GM18508 (cell line): ENCODE data around the gene IGFALS.
A peak's percentile ranks its signal among the peaks of the same experiment; 100 is the strongest.

Source experiments
- ATAC-seq: cut with Tn5 transposase; IDR thresholded peaks from one replicate; pipeline ENCODE4 v1.9.1; 2021; ENCODE audit warnings: moderate number of reproducible peaks; ENCODE audit not compliant: insufficient read depth, unreplicated experiment

The IGFALS gene

DNA sequence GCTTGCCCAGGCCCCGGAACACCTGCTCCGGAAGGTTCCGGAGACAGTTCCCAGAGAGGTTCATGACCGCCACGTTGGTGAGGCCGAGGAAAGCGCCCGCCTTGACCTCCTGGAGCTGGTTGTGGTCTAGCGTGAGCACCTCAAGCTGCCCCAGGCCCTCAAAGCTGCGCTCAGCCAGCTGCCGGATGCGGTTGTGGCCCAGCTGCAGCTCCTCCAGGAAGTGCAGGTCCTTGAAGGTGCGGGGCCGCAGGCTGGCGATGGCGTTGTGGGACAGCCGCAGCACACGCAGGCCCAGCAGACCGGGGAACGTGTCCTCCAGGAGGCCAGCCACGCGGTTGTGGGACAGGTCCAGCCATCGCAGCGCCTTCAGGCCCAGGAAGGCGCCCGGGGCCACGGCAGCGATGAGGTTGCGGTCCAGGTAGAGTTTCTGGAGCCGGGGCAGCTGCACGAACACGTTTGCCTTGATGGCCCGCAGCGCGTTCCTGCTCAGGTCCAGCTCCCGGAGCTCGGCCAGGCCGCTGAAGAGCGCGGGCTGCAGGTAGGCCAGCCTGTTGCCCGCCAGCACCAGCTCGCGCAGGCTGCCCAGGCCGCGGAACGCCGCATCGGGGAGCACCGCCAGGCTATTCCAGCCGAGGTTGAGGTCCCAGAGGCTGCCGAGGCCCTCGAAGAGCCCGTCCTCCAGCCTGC lies 2.1 kb downstream of the IGFALS start:
- no peak for ATAC-seq

GRCh38 chr16:1790611-1791255 lies 2.8 kb downstream of the IGFALS start:
- no peak for ATAC-seq

- no peak for ATAC-seq
Observed at GRCh38 chr16:1790261-1790610, 3.3 kb downstream of the IGFALS start.

GRCh38 chr16:1789643-1790045 lies 3.9 kb downstream of the IGFALS start:
- ATAC-seq = no peak

- no peak for ATAC-seq
Observed at GRCh38 chr16:1788708-1789100, 4.8 kb downstream of the IGFALS start.

DNA sequence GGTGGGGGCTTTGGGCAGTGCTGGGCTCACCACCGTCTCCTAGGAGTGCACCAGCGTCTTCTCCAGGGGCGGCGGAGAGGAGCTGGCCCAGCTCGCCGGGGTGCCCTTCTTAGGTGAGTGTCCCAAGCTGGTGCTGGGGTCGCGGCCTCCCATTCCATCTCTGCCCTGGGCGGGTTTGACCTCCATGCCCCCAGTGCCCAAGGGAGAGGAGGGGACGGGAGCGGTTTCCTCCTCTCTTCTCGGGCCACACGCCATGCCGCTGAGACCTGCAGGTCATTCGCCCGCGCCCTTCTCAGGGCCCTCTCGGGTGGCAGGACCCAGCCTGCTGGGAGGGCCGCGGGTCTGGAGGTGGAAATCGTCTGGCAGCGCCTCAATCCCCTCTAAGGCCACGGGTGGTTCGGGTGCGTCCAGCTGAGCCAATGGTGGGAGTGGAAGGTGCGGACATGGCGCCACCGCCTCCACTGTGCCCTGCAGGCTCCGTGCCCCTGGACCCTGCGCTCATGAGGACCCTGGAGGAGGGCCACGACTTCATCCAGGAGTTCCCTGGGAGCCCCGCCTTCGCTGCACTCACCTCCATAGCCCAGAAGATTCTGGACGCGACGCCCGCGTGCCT lies 5.3 kb downstream of the IGFALS start:
- ATAC-seq = no peak

DNA sequence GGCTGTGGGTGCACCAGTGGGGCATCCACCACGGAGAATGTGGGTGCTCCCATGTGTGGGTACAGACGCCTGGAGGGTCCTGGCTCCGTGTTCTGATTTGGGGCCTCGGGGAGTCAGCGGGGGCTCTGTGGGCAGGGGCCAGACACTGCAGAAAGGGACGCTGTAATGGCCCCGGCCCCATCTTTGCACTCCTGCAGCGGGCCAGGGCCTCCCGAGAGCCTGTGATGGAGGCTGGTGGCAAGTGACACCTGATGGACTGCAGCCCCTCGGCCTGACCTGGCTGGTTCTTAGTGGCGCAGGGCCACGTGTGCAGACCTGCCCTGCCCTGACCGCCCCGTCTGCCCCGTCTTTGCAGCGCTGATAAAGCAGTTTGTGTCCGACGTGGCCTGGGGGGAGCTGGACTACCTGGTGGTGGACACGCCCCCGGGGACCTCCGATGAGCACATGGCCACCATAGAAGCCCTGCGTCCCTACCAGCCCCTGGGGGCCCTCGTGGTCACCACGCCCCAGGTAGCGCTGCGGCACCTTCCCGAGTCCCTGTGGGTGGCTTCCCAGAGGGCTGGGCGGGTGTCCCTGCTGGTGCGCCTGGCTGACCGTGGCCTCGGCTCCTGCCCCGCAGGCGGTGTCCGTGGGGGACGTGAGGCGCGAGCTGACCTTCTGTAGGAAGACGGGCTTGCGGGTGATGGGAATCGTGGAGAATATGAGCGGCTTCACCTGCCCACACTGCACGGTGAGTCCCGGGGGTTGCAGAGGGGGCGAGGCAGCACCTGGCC lies 6.0 kb downstream of the IGFALS start:
- ATAC-seq = no peak

DNA sequence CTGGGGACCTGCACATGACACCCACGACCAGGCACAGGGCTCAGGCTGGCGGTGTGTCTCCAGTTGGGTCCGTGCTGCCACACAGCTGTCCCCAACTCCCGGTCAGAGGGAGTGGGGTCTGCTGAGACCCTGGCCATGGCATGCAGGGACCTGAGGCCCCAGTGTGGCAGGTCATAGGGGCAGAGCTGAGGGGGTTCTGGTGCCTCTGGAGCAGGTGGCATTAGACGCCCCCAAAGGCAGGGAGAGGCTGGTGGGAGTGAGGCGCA lies 6.5 kb downstream of the IGFALS start:
- ATAC-seq = no peak

- ATAC-seq = no peak
Observed at GRCh38 chr16:1786242-1787055, 7.1 kb downstream of the IGFALS start.

- ATAC-seq = no peak
Observed at GRCh38 chr16:1785846-1786170, 7.7 kb downstream of the IGFALS start.

GRCh38 chr16:1784977-1785845 lies 8.3 kb downstream of the IGFALS start:
- no peak for ATAC-seq

DNA sequence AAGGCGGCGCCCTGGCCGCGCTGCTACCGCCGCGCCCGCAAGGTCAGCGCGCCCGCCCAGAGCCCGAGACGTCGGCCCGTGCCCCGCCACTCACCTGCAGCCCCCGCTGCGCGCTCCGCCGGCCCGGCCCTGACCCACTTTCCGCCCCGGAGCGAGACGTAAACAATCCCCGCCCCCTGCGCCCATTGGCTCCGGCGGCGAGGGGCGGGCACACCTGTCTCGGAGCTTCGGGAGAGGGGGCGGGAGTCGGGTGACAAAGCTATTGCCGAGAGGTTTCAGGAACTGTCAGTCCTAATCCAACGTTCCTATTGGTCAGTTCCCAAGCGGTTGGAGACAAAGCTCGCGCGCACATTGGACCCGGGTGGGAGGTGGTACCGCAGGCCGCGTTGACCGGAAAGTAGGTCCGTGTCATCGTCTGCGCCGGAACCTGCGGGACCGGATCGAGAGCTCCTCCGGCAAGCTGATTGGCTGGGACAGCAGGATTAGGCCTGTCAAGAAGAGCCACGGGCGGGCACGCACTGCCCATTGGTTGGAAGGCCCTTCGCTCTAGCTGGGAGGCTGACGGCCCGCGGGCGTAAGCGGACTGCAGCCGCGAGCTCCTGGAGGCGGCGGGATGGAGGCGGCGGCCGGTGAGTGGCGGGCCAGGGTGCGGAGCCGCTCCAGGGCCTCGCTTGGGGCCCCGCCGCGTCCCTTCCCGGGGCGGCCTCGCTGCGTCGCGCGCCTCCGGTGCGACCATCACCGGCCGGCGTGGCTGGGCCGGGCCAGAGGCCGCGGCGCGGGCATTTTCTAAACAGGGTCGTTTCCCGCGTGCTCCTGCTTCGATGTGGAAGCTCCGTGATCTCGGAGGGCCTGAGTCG lies 10.9 kb downstream of the IGFALS start, which contains the start of the genes NUBP2 and SPSB3:
Gene NUBP2 (plus strand): TSS at position 553 of the 857 bp plus-strand sequence. CDS start 61 bp downstream, at position 614.
Gene SPSB3 (minus strand): TSS at position 164 of the 857 bp plus-strand sequence. CDS start 1,088 bp downstream, outside the sequence.
- peak; percentile 78 for ATAC-seq

- no peak for ATAC-seq
Observed at GRCh38 chr16:1781758-1782407, 11.6 kb downstream of the IGFALS start.

DNA sequence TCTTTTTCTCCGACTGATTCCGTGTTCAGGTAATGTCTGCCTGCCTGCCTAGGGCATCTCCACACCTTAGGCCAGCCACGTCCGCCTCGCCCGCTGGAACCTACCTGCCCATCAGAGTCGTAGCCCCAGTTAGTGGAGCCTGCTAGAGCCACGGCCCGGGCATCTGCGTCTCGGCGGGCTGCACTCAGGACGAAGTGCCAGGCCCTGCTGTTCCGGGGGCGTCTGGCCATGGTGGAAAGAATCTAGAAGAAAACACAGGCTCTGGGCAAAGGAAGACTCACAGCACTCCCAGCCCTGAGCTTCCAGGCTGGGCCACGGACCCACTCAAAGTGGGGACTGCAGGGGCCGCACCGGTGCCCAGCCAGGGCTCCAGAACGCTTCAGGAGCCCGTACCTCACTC lies 12.3 kb downstream of the IGFALS start:
- no peak for ATAC-seq

DNA sequence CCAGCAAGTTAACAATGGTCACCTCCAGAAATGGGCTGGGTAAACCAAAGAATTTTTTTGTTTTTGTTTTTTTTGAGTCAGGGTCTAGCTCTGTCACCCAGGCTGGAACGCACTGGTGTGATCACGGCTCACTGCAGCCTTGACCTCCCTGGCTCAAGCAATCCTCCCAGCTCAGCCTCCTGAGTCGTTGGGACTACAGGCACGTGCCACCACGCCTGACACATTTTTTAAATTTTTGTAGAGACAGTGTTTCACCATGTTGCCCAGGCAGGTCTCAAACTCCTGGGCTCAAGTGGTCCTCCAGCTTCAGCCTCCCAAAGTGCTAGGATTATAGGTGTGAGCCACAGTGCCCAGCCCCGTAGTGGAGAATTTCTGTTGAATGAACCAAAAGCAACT lies 12.8 kb downstream of the IGFALS start:
- no peak for ATAC-seq

GRCh38 chr16:1779741-1780676 lies 13.5 kb downstream of the IGFALS start:
- ATAC-seq = no peak

GRCh38 chr16:1779234-1779701 lies 14.2 kb downstream of the IGFALS start:
- ATAC-seq = no peak
